A549 (cell line): ENCODE measurements around the gene CNTN2. TPM values are rescaled to one million over a fixed set of nuclear protein-coding genes. Genes with fewer than 3 reads are reported as not detected.

ENCODE experiments used
- ATAC-seq, 2 experiments: fragments of 200-7000 bp in 1 of 2; fragments of >200 bp in 1 of 2; cut with Nextera tagmentation in 1 of 2; cut with Tn5 transposase in 1 of 2; 3 replicates each; pipeline versions ENCODE4 v1.8.0 to v1.9.1; 2018 to 2020; ENCODE audit warnings: mild to moderate bottlenecking in 1 of 2, moderate library complexity in 1 of 2
- CTCF ChIA-PET: fragments of 300-600 bp; sonication (Branson Sonifier 250); formaldehyde crosslinking; extraction: SDS; loops from one replicate; lab custom pipeline; 2021; ENCODE audit warnings: antibody characterized with exemption, inconsistent platforms; lab: Yijun Ruan, JAX
- POLR2A ChIA-PET: fragments of 350-600 bp; formaldehyde crosslinking; extraction: SDS; loops from one replicate; lab custom pipeline; 2021; ENCODE audit warnings: antibody characterized with exemption, inconsistent platforms; lab: Yijun Ruan, JAX
- DNase-seq, 2 experiments: peaks; one replicate each; pipeline versions ENCODE4 v3.0.0 to v3.0.0-alpha.2; 2011 to 2016; ENCODE audit warnings: low read depth in 1 of 2, low spot score in 1 of 2
- FAIRE-seq: peaks from 2 replicates; lab custom pipeline; 2011; peaks lifted over from hg19 to GRCh38; lab: Jason Lieb, UNC
- H3K27ac ChIP-seq, 2 experiments: fragments of >200 bp; sonication (Bioruptor Twin); formaldehyde crosslinking; 3 replicates each; pipeline ENCODE4 v1.5.1; 2016 to 2017
- H3K4me1 ChIP-seq: fragments of >200 bp; sonication (Bioruptor Twin); formaldehyde crosslinking; 3 replicates; pipeline ENCODE4 v1.6.1; 2016
- H3K4me2 ChIP-seq: fragments of >200 bp; sonication (Bioruptor Twin); formaldehyde crosslinking; 3 replicates; pipeline ENCODE4 v1.6.1; 2016
- H3K4me3 ChIP-seq: fragments of >200 bp; sonication (Bioruptor Twin); formaldehyde crosslinking; 3 replicates; pipeline ENCODE4 v1.5.1; 2016
- H3K9me3 ChIP-seq: fragments of >200 bp; sonication (Bioruptor Twin); formaldehyde crosslinking; 3 replicates; pipeline ENCODE4 v1.6.1; 2016
- CEBPB ChIP-seq, 2 experiments: fragments of >200 bp in 1 of 2; sonication (Bioruptor Twin) in 1 of 2; formaldehyde crosslinking in 1 of 2; IDR thresholded peaks; 2 replicates each; pipeline ENCODE4 v1.6.1; 2012 to 2016
- EP300 ChIP-seq, 2 experiments: fragments of >200 bp; sonication (Bioruptor Twin); formaldehyde crosslinking; IDR thresholded peaks; 2 replicates in 1 of 2; 3 replicates in 1 of 2; pipeline ENCODE4 v1.6.1; 2016 to 2017
- ESRRA ChIP-seq: fragments of 150-350 bp; IDR thresholded peaks from 2 replicates; pipeline ENCODE4 v1.6.1; 2014; ENCODE audit warnings: mild to moderate bottlenecking, low read length, borderline replicate concordance
- FOSB ChIP-seq: fragments of 250-450 bp; sonication (Bioruptor Pico); IDR thresholded peaks from 2 replicates; pipeline ENCODE4 v1.5.0; 2020; ENCODE audit warnings: mild to moderate bottlenecking, moderate library complexity
- FOSL2 ChIP-seq, 2 experiments: fragments of 450-650 bp in 1 of 2; fragments of >200 bp in 1 of 2; sonication (Bioruptor Twin) in 1 of 2; formaldehyde crosslinking; IDR thresholded peaks; 2 replicates each; pipeline versions ENCODE4 v1.5.0 to v1.6.1; 2016 to 2020; ENCODE audit warnings: mild to moderate bottlenecking in 1 of 2, moderate library complexity in 1 of 2
- GATA3 ChIP-seq: IDR thresholded peaks from 2 replicates; pipeline ENCODE4 v1.6.1; 2012; ENCODE audit warnings: borderline replicate concordance
- HDAC2 ChIP-seq: fragments of 200-600 bp; sonication (generic); IDR thresholded peaks from 2 replicates; pipeline ENCODE4 v1.6.1; 2016
- HEYL ChIP-seq: fragments of 250-450 bp; sonication (Bioruptor Pico); IDR thresholded peaks from 2 replicates; pipeline ENCODE4 v1.8.0; 2021; ENCODE audit warnings: mild to moderate bottlenecking, moderate library complexity
- JUNB ChIP-seq: fragments of >200 bp; sonication (Bioruptor Twin); formaldehyde crosslinking; IDR thresholded peaks from 2 replicates; pipeline ENCODE4 v1.6.1; 2016
- KDM1A ChIP-seq: fragments of 200-600 bp; sonication (generic); IDR thresholded peaks from 2 replicates; pipeline ENCODE4 v1.6.1; 2016; ENCODE audit warnings: low read depth, mild to moderate bottlenecking
- MAFK ChIP-seq: fragments of 450-650 bp; IDR thresholded peaks from 2 replicates; pipeline ENCODE4 v1.6.1; 2014; ENCODE audit not compliant: partially characterized antibody
- MYC ChIP-seq: IDR thresholded peaks from 2 replicates; pipeline ENCODE4 v1.6.1; 2012; ENCODE audit warnings: mild to moderate bottlenecking, inconsistent platforms, low read length, improper control_type of control experiment, borderline replicate concordance
- PHF8 ChIP-seq: fragments of 200-600 bp; sonication (generic); IDR thresholded peaks from 2 replicates; pipeline ENCODE4 v1.6.1; 2016; ENCODE audit warnings: low read depth, mild to moderate bottlenecking, antibody characterized with exemption, moderate library complexity, borderline replicate concordance
- SMC3 ChIP-seq: fragments of >200 bp; sonication (Bioruptor Twin); formaldehyde crosslinking; IDR thresholded peaks from 3 replicates; pipeline ENCODE4 v1.6.1; 2018; ENCODE audit warnings: inconsistent platforms
- SREBF2 ChIP-seq: fragments of 450-650 bp; IDR thresholded peaks from 2 replicates; pipeline ENCODE4 v1.6.1; 2014; ENCODE audit warnings: mild to moderate bottlenecking, moderate library complexity
- TP53 ChIP-seq: fragments of 250-450 bp; sonication (Bioruptor Pico); IDR thresholded peaks from 2 replicates; pipeline ENCODE4 v1.5.0; 2021; ENCODE audit warnings: mild to moderate bottlenecking, moderate library complexity
- ZFP36 ChIP-seq: fragments of 450-650 bp; IDR thresholded peaks from 2 replicates; pipeline ENCODE4 v1.6.1; 2014; ENCODE audit warnings: borderline replicate concordance; ENCODE audit not compliant: partially characterized antibody
- ZSCAN20 ChIP-seq: fragments of 250-450 bp; sonication (Bioruptor Pico); IDR thresholded peaks from 2 replicates; pipeline ENCODE4 v1.8.0; 2022; ENCODE audit warnings: mild to moderate bottlenecking, moderate library complexity
- WGBS: methylation state at CpG from one replicate; pipeline ENCODE4 v1.1.6; 2017; ENCODE audit errors: missing lambda C conversion rate; 5-methylcytosine and 5-hydroxymethylcytosine counted together
- polyA plus RNA-seq, 4 experiments: library from polyadenylated mRNA; depleted of rRNA in 3 of 4; stranded (reverse); fragments of >200 nt; fragmentation: RNase III in 1 of 4; extraction: RNeasy Plus Mini Kit Qiagen cat#74134 plus additional on column Dnase treatment in 1 of 4; gene quantifications; 2 replicates in 3 of 4; 3 replicates in 1 of 4; pipeline ENCODE4 v1.2.3, GENCODE V29; 2011 to 2017
- TF ChIP-seq, protein P1 (sequence below): fragments of >200 bp; sonication (Bioruptor Twin); formaldehyde crosslinking; IDR thresholded peaks from 2 replicates; pipeline ENCODE4 v1.6.1; 2016
- TF ChIP-seq, protein P2 (sequence below): fragments of 250-450 bp; sonication (Bioruptor Pico); IDR thresholded peaks from 2 replicates; pipeline ENCODE4 v1.5.0; 2021; ENCODE audit warnings: mild to moderate bottlenecking, moderate library complexity, borderline replicate concordance

The CNTN2 gene
- polyA plus RNA-seq, 2 of the 4 experiments (the other 2 are of a cell fraction): not detected

DNA sequence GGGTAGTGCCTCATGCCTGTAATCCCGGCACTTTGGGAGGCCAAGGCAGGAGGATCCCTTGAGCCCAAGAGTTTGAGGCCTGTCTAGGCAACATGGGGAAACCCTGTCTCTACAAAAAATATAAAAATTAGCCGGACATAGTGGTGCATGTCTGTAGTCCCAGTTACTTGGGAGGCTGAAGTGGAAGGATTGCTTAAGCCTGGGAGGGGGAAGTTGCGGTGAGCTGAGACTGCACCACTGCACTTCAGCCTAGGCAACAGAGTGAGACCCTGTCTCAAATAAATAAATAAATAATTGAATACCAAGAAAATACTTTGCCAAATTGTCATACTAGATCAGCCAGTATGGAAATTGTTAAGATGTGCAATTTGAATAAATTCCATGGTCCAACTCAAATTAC, 84.6 kb downstream of the CNTN2 start:
- Histone ChIP-seq H3K9me3 (no peaks in the 10 kb centered on the region), H3K4me3 (no peak overlapping the region), H3K27ac (no peak overlapping the region), H3K4me2 (no peak overlapping the region), H3K4me1 (0 out of 3 replicates have a peak, but pooled peaks cover 3% of the 10 kb centered on the region)
- DNase-seq: no peak
- CTCF ChIA-PET: interaction anchor here (1.2 kb wide), 1 partner anchor 129 kb away, joined by 3 read pairs; no protein-coding TSS in a partner anchor
- TF ChIP-seq CEBPB (IDR thresholded peaks at IDR 0.05) (no peak), EP300 (IDR thresholded peaks at IDR 0.05) (no peak), ESRRA (no peak), FOSL2 (IDR thresholded peaks at IDR 0.05) (no peak), FOSL2 (CRISPR knock-in tag; IDR thresholded peaks at IDR 0.05) (no peak), PHF8 (no peak), HEYL (CRISPR knock-in tag) (no peak), JUNB (no peak), HDAC2 (no peak), SMC3 (no peak), ZFP36 (no peak), GATA3 (no peak), ZSCAN20 (CRISPR knock-in tag) (no peak), MYC (no peak), SREBF2 (no peak), FOSB (CRISPR knock-in tag) (no peak), TP53 (CRISPR knock-in tag) (no peak), KDM1A (no peak), MAFK (no peak)
- TF ChIP-seq, protein P1, sequence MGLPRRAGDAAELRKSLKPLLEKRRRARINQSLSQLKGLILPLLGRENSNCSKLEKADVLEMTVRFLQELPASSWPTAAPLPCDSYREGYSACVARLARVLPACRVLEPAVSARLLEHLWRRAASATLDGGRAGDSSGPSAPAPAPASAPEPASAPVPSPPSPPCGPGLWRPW: no peak
- TF ChIP-seq, protein P2, sequence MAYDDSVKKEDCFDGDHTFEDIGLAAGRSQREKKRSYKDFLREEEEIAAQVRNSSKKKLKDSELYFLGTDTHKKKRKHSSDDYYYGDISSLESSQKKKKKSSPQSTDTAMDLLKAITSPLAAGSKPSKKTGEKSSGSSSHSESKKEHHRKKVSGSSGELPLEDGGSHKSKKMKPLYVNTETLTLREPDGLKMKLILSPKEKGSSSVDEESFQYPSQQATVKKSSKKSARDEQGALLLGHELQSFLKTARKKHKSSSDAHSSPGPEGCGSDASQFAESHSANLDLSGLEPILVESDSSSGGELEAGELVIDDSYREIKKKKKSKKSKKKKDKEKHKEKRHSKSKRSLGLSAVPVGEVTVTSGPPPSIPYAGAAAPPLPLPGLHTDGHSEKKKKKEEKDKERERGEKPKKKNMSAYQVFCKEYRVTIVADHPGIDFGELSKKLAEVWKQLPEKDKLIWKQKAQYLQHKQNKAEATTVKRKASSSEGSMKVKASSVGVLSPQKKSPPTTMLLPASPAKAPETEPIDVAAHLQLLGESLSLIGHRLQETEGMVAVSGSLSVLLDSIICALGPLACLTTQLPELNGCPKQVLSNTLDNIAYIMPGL: no peak
- POLR2A ChIA-PET: no interaction called here
- no peak for ATAC-seq
- 77% methylated on average over 3 of the region's 3 CpGs for WGBS
- FAIRE-seq: no peak

Other genes with a start within 250 kb of the CNTN2 start
- gene NFASC, start 172.3 kb upstream of the CNTN2 start, polyA plus RNA-seq (2011; rRNA removed): 0.21 and 0.27 TPM in 2 replicates
- 0.39 to 0.51 TPM (median 0.45 TPM) in 3 replicates for gene NFASC, start 172.3 kb upstream of the CNTN2 start, polyA plus RNA-seq (2017; fragmentation: RNase III; extraction: RNeasy Plus Mini Kit Qiagen cat#74134 plus additional on column Dnase treatment)
- gene TMEM81, start 41.2 kb downstream of the CNTN2 start, polyA plus RNA-seq (2011; rRNA removed): 4.3 and 5.4 TPM in 2 replicates
- gene TMEM81, start 41.2 kb downstream of the CNTN2 start, polyA plus RNA-seq (2017; fragmentation: RNase III; extraction: RNeasy Plus Mini Kit Qiagen cat#74134 plus additional on column Dnase treatment): 2.0 to 2.3 TPM (median 2.2 TPM) in 3 replicates
- gene RBBP5, start 78.8 kb downstream of the CNTN2 start, polyA plus RNA-seq (2011; rRNA removed): 18.6 and 21.8 TPM in 2 replicates
- 14.1 to 15.9 TPM (median 14.5 TPM) in 3 replicates for gene RBBP5, start 78.8 kb downstream of the CNTN2 start, polyA plus RNA-seq (2017; fragmentation: RNase III; extraction: RNeasy Plus Mini Kit Qiagen cat#74134 plus additional on column Dnase treatment)
- gene DSTYK, start 168.5 kb downstream of the CNTN2 start, polyA plus RNA-seq (2011; rRNA removed): 8.5 and 9.0 TPM in 2 replicates
- 8.5 to 8.7 TPM (median 8.6 TPM) in 3 replicates for gene DSTYK, start 168.5 kb downstream of the CNTN2 start, polyA plus RNA-seq (2017; fragmentation: RNase III; extraction: RNeasy Plus Mini Kit Qiagen cat#74134 plus additional on column Dnase treatment)
- gene TMCC2, start 184.7 kb downstream of the CNTN2 start, polyA plus RNA-seq (2011; rRNA removed): 1.6 and 1.7 TPM in 2 replicates
- gene TMCC2, start 184.7 kb downstream of the CNTN2 start, polyA plus RNA-seq (2017; fragmentation: RNase III; extraction: RNeasy Plus Mini Kit Qiagen cat#74134 plus additional on column Dnase treatment): 2.9 to 3.7 TPM (median 3.2 TPM) in 3 replicates